ENCODE measurements around the gene ADGRB3. TPM values are rescaled to one million over a fixed set of nuclear protein-coding genes. Genes with fewer than 3 reads are reported as not detected.
"Not testable (repeated sequence)": the region's sequence is repeated elsewhere in the genome, so short reads cannot be mapped to it uniquely, and the experiment has no call there.

Gene ADGRB3
- total RNA-seq, 2 experiments from 2014 or later: not detected

DNA sequence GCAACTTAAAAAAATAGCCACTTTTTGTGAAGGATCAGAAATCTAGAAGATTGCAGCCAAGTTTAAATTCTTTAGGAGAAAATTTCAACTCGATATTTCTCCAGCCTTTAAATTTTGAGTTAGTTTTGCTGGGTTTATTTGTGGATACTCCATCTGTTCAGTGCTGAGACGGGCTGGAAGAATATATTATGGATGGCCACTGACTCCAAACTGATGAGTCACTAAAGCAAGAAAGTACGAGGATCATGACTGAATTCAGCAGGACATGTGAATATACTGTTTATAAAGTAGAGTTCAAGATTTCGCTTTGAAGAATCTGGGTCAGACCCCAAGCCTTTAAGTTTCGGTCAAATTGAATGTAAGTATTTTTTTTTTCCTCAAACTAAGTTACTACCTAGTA lies 199.5 kb downstream of the ADGRB3 start:
- intact Hi-C loops (cut with micrococcal nuclease): no loop called here
- Mint-ChIP-seq H3K4me3 (no peak overlapping the region), H3K36me3 (ENCODE audit: low read depth) (no peaks in the 10 kb centered on the region), H3K27me3 (ENCODE audit: low read depth) (no peaks in the 10 kb centered on the region), H3K27ac (no peak overlapping the region), H3K9me3 (peaks cover 2% of the 10 kb centered on the region), H3K4me1 (ENCODE audit: low read depth) (no peaks in the 10 kb centered on the region)
- CTCF ChIA-PET: no interaction called here
- DNase-seq: no peak

GRCh38 chr6:68838571-68838970 lies 203.5 kb downstream of the ADGRB3 start:
- no peak for DNase-seq
- no peaks in the 10 kb centered on the region for H3K36me3 Mint-ChIP-seq (ENCODE audit: low read depth)
- H3K4me1 Mint-ChIP-seq (ENCODE audit: low read depth): no peaks in the 10 kb centered on the region
- peaks cover 8% of the 10 kb centered on the region for H3K9me3 Mint-ChIP-seq
- CTCF ChIA-PET: no interaction called here
- H3K4me3 Mint-ChIP-seq: no peak overlapping the region
- no peaks in the 10 kb centered on the region for H3K27me3 Mint-ChIP-seq (ENCODE audit: low read depth)
- intact Hi-C loops (cut with micrococcal nuclease): no loop called here
- no peak overlapping the region for H3K27ac Mint-ChIP-seq

- Mint-ChIP-seq H3K9me3 (peaks cover 2% of the 10 kb centered on the region), H3K36me3 (ENCODE audit: low read depth) (no peaks in the 10 kb centered on the region), H3K27ac (no peak overlapping the region), H3K27me3 (ENCODE audit: low read depth) (no peaks in the 10 kb centered on the region), H3K4me3 (no peak overlapping the region), H3K4me1 (ENCODE audit: low read depth) (no peaks in the 10 kb centered on the region)
- CTCF ChIA-PET: no interaction called here
- intact Hi-C loops (cut with micrococcal nuclease): no loop called here
- DNase-seq: no peak
Measured at GRCh38 chr6:68852791-68853190, 217.7 kb downstream of the ADGRB3 start.

GRCh38 chr6:68859233-68859632 lies 224.2 kb downstream of the ADGRB3 start:
- no peak for DNase-seq
- Mint-ChIP-seq H3K27me3 (ENCODE audit: low read depth) (no peaks in the 10 kb centered on the region), H3K36me3 (ENCODE audit: low read depth) (no peaks in the 10 kb centered on the region), H3K9me3 (peaks cover 17% of the 10 kb centered on the region), H3K4me3 (no peak overlapping the region), H3K27ac (no peak overlapping the region), H3K4me1 (ENCODE audit: low read depth) (no peaks in the 10 kb centered on the region)
- intact Hi-C loops (cut with micrococcal nuclease): no loop called here
- CTCF ChIA-PET: no interaction called here

- H3K36me3 Mint-ChIP-seq (ENCODE audit: low read depth): no peaks in the 10 kb centered on the region
- no peaks in the 10 kb centered on the region for H3K4me1 Mint-ChIP-seq (ENCODE audit: low read depth)
- H3K4me3 Mint-ChIP-seq: no peak overlapping the region
Measured at GRCh38 chr6:68868646-68869045, 233.6 kb downstream of the ADGRB3 start.

GRCh38 chr6:68873236-68873635 lies 238.2 kb downstream of the ADGRB3 start:
- CTCF ChIA-PET: no interaction called here
- Mint-ChIP-seq H3K27me3 (ENCODE audit: low read depth) (no peaks in the 10 kb centered on the region), H3K4me3 (no peak overlapping the region), H3K36me3 (ENCODE audit: low read depth) (no peaks in the 10 kb centered on the region), H3K4me1 (ENCODE audit: low read depth) (no peaks in the 10 kb centered on the region), H3K9me3 (no peaks in the 10 kb centered on the region), H3K27ac (no peak overlapping the region)
- intact Hi-C loops (cut with micrococcal nuclease): loop anchor here (10.0 kb wide), 1 partner anchor 602 kb away; no protein-coding TSS in a partner anchor
- no peak for DNase-seq

More at GRCh38 chr6:68868646-68869045, 233.6 kb downstream of the ADGRB3 start:
- H3K27ac Mint-ChIP-seq: no peak overlapping the region
- no peaks in the 10 kb centered on the region for H3K27me3 Mint-ChIP-seq (ENCODE audit: low read depth)
- intact Hi-C loops (cut with micrococcal nuclease): no loop called here
- peaks cover 5% of the 10 kb centered on the region for H3K9me3 Mint-ChIP-seq
- no peak for DNase-seq
- CTCF ChIA-PET: no interaction called here

DNA sequence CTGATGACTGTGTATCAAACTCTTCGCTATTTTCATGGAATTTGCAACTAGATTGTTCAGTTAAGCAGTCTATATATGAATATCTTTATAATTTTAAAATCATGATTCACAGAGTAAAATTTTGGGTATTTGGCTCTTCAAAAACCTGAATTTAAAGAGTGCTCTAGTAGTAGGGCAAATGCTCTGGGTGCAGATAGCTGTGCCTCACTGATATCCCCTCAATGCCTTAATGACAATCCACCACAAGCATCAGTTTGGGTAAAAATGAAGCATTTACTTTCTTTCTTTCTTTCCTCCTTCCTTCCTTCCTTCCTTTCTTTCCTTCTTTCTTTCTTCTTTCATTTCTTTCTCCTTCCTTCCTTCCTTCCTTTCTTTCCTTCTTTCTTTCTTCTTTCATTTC lies 239.7 kb downstream of the ADGRB3 start:
- Mint-ChIP-seq H3K27ac (no peak overlapping the region), H3K4me3 (no peak overlapping the region), H3K36me3 (ENCODE audit: low read depth) (no peaks in the 10 kb centered on the region), H3K4me1 (ENCODE audit: low read depth) (no peaks in the 10 kb centered on the region), H3K9me3 (no peaks in the 10 kb centered on the region), H3K27me3 (ENCODE audit: low read depth) (no peaks in the 10 kb centered on the region)
- no peak for DNase-seq
- CTCF ChIA-PET: no interaction called here
- intact Hi-C loops (cut with micrococcal nuclease): loop anchor here (5.0 to 10.0 kb wide), 3 partner anchors 600 to 1233 kb away; no protein-coding TSS in a partner anchor

DNA sequence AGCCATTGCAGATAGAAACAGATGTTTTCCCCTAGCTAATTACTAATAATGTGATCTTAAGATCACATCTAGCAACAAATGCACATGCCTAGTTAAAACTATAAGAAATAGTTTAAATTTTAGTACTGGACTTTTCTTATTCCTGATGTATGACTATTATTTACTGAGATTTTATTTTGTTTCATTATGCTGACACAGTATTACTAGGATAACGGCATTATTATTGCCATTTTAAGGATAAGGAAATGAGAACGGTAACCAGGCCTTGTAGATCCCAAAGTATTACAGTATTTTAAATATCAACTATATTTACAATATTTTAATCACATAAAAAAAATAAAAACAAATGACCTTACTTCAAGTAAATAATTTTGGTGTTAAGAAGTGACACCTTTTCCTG lies 240.3 kb downstream of the ADGRB3 start:
- no peak for DNase-seq
- no peaks in the 10 kb centered on the region for H3K9me3 Mint-ChIP-seq
- no peaks in the 10 kb centered on the region for H3K27me3 Mint-ChIP-seq (ENCODE audit: low read depth)
- no peak overlapping the region for H3K27ac Mint-ChIP-seq
- H3K36me3 Mint-ChIP-seq (ENCODE audit: low read depth): no peaks in the 10 kb centered on the region
- H3K4me3 Mint-ChIP-seq: no peak overlapping the region
- intact Hi-C loops (cut with micrococcal nuclease): loop anchor here (5.0 to 10.0 kb wide), 3 partner anchors 599 to 1232 kb away; no protein-coding TSS in a partner anchor
- H3K4me1 Mint-ChIP-seq (ENCODE audit: low read depth): no peaks in the 10 kb centered on the region
- CTCF ChIA-PET: no interaction called here

- Mint-ChIP-seq H3K27me3 (ENCODE audit: low read depth) (no peaks in the 10 kb centered on the region), H3K36me3 (ENCODE audit: low read depth) (no peaks in the 10 kb centered on the region), H3K27ac (no peak overlapping the region), H3K4me3 (no peak overlapping the region), H3K4me1 (ENCODE audit: low read depth) (no peaks in the 10 kb centered on the region), H3K9me3 (no peaks in the 10 kb centered on the region)
- intact Hi-C loops (cut with micrococcal nuclease): loop anchor here (1.0 to 10.0 kb wide), 4 partner anchors 81 to 1230 kb away; no protein-coding TSS in a partner anchor
- no peak for DNase-seq
- CTCF ChIA-PET: no interaction called here
Measured at GRCh38 chr6:68876792-68877493, 241.9 kb downstream of the ADGRB3 start.

- CTCF ChIA-PET: no interaction called here
- no peaks in the 10 kb centered on the region for H3K27me3 Mint-ChIP-seq (ENCODE audit: low read depth)
- no peak for DNase-seq
- H3K36me3 Mint-ChIP-seq (ENCODE audit: low read depth): no peaks in the 10 kb centered on the region
- no peak overlapping the region for H3K4me3 Mint-ChIP-seq
- intact Hi-C loops (cut with micrococcal nuclease): no loop called here
- no peak overlapping the region for H3K27ac Mint-ChIP-seq
- H3K4me1 Mint-ChIP-seq (ENCODE audit: low read depth): no peaks in the 10 kb centered on the region
- H3K9me3 Mint-ChIP-seq: no peaks in the 10 kb centered on the region
Measured at GRCh38 chr6:68880050-68880813, 245.2 kb downstream of the ADGRB3 start.

DNA sequence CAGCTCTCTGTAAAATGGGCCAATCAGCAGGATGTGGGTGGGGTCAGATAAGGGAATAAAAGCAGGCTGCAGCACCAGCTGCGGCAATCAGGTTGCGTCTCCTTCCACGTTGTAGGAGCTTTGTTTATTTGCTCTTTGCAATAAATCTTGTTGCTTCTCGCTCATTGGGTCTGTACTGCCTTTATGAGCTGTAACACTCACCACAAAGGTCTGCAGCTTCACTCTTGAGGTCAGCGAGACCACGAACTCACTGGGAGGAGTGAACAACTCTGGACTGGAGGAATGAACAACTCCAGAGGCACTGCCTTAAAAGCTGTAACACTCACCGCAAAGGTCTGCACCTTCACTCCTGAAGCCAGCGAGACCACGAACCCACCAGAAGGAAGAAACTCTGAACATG lies 248.2 kb downstream of the ADGRB3 start:
- DNase-seq; H3K27ac Mint-ChIP-seq; H3K36me3 Mint-ChIP-seq (ENCODE audit: low read depth); H3K4me1 Mint-ChIP-seq (ENCODE audit: low read depth); H3K4me3 Mint-ChIP-seq; intact Hi-C loops (cut with micrococcal nuclease); CTCF ChIA-PET; H3K9me3 Mint-ChIP-seq; H3K27me3 Mint-ChIP-seq (ENCODE audit: low read depth): not testable (repeated sequence)

- Mint-ChIP-seq H3K36me3 (ENCODE audit: low read depth) (no peaks in the 10 kb centered on the region), H3K4me3 (no peak overlapping the region), H3K9me3 (no peaks in the 10 kb centered on the region), H3K4me1 (ENCODE audit: low read depth) (no peaks in the 10 kb centered on the region), H3K27ac (no peak overlapping the region), H3K27me3 (ENCODE audit: low read depth) (no peaks in the 10 kb centered on the region)
- intact Hi-C loops (cut with micrococcal nuclease): no loop called here
- DNase-seq: no peak
- CTCF ChIA-PET: no interaction called here
Measured at GRCh38 chr6:68891419-68891818, 256.3 kb downstream of the ADGRB3 start.

GRCh38 chr6:68892452-68892851 lies 257.4 kb downstream of the ADGRB3 start:
- Mint-ChIP-seq H3K9me3 (peaks cover 3% of the 10 kb centered on the region), H3K27me3 (ENCODE audit: low read depth) (no peaks in the 10 kb centered on the region), H3K36me3 (ENCODE audit: low read depth) (no peaks in the 10 kb centered on the region), H3K4me3 (no peak overlapping the region), H3K27ac (no peak overlapping the region), H3K4me1 (ENCODE audit: low read depth) (no peaks in the 10 kb centered on the region)
- no peak for DNase-seq
- CTCF ChIA-PET: no interaction called here
- intact Hi-C loops (cut with micrococcal nuclease): no loop called here
